Left lobe of liver (tissue), 2 donors: ENCODE data around the gene CD58. TPM values are rescaled to one million over a fixed set of nuclear protein-coding genes. Genes with fewer than 3 reads are reported as not detected.
A peak's percentile ranks its signal among the peaks of the same experiment; 100 is the strongest.
"Not testable (repeated sequence)": the region's sequence is repeated elsewhere in the genome, so short reads cannot be mapped to it uniquely, and the experiment has no call there.

Experiments
- ATAC-seq: fragments of 200-7000 bp; cut with Tn5 transposase; one replicate; pipeline ENCODE4 v1.9.1; 2020; ENCODE audit warnings: mild to moderate bottlenecking, moderate library complexity
- DNase-seq: peaks from one replicate; pipeline ENCODE4 v3.0.0-alpha.2; 2020; ENCODE audit warnings: low spot score
- total RNA-seq: library from RNA; stranded (reverse); gene quantifications from one replicate; pipeline ENCODE4 v1.2.1, GENCODE V29; 2021
- donor health status: DM: no; HTN: no; CAD: no; lungs with moderate emphysema.
- donor health status: DM: no; HTN: yes; CAD: no.

Gene CD58, protein sequence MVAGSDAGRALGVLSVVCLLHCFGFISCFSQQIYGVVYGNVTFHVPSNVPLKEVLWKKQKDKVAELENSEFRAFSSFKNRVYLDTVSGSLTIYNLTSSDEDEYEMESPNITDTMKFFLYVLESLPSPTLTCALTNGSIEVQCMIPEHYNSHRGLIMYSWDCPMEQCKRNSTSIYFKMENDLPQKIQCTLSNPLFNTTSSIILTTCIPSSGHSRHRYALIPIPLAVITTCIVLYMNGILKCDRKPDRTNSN
- 2.7 TPM for total RNA-seq

DNA sequence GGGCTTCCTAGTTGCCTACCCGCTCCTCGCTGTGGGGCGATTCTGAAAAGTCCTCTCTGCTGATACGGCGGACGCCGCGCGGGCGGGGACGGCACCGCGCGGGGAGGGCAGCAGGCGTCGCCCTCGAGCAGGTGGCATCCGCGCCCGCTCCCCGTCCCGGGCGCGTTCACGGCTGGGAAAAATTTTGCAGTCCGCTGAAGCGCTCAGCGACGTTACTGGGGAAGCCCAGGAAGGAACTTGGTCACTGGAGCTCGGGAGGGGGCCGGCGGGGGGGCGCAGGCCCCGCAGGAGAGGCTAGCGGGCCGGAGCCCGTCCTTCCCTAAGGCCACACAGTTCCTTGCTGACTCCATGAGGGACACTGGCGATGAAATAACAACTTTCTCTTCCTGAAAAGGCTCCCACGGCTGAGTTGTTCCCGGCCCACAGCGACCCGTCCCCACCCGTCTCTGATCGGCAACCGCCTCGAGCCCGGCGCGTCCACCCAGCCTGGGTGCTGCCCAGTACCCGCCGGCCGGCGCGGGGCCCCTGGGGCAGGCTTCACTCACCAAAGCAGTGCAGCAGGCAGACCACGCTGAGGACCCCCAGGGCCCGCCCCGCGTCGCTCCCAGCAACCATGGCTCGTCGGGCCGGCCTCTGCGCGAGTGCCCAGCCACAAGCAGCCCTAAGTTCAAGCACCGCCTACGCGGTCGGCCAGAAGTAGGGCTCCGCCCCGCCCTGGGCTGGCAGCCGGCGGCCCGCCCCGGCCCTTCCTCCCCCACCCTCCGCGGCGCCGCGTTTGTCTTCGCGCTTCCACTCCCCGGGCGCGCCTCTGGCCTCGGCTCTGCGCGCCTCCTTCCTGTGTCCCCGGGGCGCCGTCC lies at the start of gene CD58:
CD58 (minus strand) TSS at position 669 of the 857 bp plus-strand sequence; CDS start at position 615, 54 bp downstream.
- peak; percentile 91 for ATAC-seq
- peak; percentile 90 for DNase-seq

DNA sequence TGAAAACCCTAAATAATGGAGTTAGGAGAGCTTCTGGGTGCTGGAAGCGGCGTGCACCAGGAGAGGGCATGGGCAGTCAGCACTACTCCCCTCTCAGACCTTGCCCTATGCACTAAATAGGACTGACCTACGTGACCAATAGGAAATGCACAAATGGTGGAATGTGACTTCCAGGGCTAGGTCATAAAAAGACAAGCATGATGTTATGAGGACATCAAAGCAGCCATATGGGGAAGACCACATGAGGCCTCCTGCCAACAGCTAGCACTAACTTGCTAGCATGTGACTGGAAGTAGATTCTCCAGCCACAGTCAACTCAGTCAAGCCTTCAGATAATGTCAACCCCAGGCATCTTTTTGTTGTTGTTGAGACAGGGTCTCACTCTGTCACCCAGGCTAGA lies 49.6 kb upstream of the CD58 start:
- not testable (repeated sequence) for DNase-seq, ATAC-seq

DNA sequence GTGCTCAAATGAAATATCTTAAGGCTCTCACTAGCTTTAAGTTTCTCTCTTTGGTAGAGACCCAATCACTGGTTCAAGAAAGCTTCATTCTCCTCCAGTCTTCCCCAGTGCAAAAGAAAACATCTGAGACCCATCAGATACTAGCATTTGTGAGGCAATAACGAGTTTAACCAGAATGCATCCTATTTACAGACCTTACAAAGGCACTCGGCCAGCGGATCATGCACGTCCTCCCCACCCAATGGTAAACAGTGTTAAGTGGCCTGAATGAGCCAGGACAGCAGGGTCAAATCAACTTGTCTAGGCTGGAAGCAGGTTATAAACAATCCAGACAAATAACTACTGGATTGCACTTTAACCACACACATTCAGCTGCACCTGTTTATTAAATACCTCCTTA lies 48.3 kb upstream of the CD58 start:
- DNase-seq: peak; percentile 65
- not testable (repeated sequence) for ATAC-seq

DNA sequence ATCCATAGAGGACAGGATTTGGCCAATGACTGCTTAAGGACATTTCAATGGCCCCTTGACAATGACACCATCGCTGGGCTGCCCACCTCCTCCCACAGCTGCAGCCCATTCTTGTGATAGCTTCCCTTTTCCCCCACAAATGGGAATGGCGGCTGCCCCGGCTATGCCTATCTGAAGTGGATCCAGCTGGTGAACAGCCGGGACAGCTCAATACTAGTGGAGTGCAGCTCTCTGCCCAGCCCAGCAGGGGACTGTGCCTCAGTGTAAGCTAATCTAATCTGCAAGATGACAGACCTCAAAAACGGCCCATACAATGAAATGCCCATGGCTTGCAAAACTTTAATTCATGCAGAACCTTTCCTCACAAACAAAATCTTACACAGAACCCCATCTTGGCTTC lies 47.0 kb upstream of the CD58 start:
- not testable (repeated sequence) for ATAC-seq, DNase-seq

DNA sequence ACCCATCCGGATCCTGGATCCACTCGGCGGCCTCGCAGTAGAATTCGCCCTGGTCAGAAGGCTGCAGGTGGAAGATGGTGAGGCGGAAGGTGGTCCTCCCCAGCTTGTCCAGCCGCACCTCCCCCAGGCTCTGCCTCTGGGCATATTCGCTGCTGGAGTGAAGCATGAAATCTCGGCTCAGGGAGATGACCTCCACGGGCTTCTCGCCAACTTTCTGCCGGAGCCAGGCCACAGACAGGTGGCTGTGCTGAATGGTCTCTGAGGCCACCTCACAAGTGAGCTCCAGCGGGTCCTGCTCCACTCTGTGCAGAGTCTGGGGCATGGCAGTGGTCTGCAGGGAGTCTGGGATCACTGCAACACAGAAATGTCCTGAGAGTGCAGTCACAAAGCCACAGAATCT lies 43.0 kb upstream of the CD58 start:
- DNase-seq: not testable (repeated sequence)

DNA sequence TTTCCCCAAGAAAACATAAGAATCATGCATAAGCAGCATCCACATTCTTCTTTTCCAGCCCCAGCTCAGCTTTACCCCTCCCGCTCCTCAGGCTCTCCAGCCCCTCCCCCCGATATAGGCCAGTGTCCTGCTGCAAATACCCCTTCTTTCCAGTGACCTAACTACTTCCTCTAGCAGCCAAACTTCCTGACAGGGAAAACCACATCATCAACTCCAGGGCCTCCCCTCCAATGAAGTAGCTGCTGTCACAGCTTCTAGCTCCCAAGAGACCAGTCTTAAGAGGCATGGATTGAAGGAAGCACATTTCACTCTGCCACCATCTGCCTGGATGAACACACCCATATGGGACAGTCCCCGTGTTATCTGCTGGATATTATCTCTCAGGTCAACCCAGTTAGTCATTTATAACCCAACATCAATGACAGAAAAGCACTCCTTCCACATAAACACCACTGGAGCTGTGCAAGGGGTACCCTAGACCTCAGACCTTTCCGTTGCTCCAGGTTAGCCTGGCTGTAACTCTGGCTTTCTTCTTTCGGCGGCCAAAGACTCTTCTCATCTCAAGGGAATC lies 39.1 kb upstream of the CD58 start:
- ATAC-seq, DNase-seq: not testable (repeated sequence)

More for the DNA sequence above, 43.0 kb upstream of the CD58 start:
- ATAC-seq: peak; percentile 27

DNA sequence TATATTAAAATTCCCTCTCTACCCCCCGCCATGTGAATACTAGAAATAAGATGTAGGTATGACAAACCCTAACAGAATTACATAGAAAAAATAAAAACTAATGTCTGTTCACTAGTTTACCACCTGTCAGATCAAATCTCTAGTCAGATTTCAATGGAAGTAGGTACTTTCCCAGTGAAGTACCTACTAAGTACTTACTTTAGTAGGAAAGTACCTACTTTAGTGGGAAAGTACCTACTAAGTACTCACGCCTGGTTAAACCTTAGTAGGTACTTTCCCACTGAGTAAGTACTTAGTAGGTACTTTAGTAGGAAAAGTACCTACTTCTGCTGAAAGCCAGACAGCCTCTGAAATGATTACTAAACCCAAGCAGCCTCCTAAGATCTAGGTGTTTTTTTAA lies 38.0 kb upstream of the CD58 start:
- ATAC-seq, DNase-seq: not testable (repeated sequence)

DNA sequence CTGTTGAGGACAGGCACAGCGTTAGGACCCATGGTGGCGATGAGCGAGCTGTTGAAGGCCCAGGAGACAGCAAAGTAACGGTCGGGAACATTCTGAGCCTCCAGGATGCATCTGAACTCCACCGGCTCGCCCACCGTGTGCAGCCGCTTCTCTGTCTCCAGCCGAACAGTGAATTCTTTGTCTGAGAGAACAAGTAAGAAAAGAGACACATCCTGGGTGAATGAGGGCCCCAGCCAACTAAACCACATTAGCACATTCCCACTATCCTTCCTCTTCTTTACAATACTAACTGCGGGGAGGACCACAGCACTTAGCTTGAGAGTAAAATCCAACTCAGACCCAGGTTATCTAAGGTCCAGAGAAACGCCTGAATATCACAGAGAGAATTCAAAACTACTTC lies 37.3 kb upstream of the CD58 start:
- not testable (repeated sequence) for ATAC-seq, DNase-seq

DNA sequence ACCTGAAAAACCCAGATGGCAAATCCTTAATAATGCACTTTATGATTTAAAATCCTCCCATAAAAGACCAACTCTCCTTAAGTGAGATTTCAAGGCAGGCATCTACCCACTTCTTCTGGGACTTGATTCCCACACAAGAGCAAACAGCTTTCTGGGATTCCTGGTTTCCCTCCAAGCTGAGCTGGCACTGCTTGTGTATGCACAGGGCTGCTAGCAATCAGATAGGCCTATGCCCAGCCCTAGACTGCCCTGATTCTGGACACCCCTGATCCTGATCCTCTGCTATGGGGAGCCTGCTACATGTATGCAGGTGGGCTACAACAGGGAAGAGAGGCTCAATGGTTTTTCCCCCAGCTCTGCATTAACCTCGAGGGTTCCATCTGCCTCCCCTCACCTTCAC lies 36.6 kb upstream of the CD58 start:
- not testable (repeated sequence) for DNase-seq
- peak; percentile 96 for ATAC-seq

DNA sequence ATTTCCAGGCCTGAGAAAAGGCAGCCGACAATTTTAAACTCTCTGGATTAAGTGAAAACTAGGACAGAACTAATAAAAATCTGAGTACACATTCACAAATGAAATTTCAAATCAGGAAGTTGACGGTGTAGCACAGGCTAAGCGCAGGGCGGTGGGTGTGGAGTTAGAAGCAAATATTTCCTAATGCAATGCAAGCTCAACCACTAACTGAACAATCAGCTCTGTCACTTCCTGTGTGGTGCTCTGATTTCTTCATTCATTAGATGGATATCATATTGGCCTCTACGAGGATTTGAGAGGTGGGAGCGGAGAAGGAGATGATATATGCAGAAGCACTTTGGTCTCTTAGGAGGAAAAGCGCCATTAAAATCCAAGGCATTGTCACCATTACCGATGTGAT lies 35.2 kb upstream of the CD58 start:
- not testable (repeated sequence) for DNase-seq

DNA sequence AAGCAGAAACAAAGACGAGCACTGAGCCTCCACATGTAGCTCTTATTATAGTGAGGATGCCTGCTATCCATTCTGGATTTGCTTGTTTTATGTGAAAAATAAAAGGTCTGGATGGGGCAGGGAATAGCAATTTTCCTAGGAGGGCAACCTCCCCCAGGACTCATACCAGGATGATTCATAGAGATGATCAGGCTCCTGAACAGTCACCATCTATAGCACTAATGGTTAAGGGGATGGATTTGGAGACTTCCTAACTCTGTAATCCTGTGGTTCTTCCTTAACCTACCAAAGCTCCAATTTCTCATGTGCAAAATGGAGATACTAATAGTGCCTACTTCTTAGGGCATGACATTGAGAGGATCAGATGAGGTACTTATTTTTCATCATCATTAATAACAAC lies 34.5 kb upstream of the CD58 start:
- DNase-seq (no peak), ATAC-seq (no peak)

More for the DNA sequence above, 35.2 kb upstream of the CD58 start:
- peak; percentile 21 for ATAC-seq

DNA sequence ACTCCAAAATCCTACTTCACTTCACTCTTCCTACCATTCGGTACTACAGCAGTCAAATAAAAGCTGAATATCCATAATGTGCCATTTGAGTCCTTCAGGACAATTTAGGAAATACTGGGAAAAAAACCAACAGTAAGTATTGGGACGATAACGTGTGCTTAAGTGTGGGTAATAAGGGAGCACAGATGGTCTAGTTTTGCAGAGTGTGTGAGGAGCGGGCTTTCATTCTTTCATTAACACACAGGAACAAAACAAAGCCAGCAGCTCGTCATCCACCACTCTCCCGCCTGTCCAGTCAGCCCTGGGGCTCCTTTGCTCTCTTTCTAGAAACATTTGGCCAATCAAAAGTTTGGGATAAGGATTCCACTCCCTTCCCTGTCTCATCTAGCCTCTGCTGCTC lies 33.6 kb upstream of the CD58 start:
- not testable (repeated sequence) for DNase-seq, ATAC-seq

DNA sequence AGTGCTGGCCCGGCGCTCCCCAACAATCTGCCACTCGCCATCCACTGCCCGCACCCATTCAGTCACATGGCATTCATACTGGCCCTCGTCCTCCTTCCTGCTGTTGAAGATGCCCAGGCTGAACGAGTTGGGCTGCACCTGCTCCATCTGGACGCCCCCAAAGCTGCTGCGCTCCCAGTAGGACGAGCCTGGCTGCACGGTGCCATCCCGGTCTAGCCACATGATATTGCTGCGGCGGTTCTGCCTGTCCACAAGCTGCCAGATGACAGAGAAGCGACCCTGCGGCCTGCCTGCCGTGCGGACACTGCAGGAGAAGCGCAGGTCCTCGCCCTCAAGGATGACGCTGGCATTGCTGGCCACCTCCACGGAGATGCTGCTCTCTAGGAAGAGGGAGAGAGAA lies 32.8 kb upstream of the CD58 start:
- not testable (repeated sequence) for ATAC-seq, DNase-seq

DNA sequence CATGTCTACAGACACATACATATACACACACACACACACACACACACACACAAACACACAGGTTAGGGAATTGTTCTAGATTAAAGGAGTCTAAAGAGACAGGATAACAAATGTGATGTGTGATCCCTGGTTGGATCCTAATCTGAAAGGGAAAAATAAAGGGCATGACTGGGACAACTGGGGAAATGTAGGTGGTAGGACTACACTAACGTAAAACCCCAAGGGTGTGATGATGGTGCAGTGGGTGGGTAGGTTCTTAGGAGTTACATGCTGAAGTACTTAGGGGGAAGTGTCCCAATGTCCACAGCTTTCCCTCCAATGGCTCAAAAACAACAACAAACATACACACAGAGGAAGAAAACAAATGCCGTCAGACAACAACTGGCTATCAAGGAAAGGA lies 28.5 kb upstream of the CD58 start:
- not testable (repeated sequence) for DNase-seq, ATAC-seq

DNA sequence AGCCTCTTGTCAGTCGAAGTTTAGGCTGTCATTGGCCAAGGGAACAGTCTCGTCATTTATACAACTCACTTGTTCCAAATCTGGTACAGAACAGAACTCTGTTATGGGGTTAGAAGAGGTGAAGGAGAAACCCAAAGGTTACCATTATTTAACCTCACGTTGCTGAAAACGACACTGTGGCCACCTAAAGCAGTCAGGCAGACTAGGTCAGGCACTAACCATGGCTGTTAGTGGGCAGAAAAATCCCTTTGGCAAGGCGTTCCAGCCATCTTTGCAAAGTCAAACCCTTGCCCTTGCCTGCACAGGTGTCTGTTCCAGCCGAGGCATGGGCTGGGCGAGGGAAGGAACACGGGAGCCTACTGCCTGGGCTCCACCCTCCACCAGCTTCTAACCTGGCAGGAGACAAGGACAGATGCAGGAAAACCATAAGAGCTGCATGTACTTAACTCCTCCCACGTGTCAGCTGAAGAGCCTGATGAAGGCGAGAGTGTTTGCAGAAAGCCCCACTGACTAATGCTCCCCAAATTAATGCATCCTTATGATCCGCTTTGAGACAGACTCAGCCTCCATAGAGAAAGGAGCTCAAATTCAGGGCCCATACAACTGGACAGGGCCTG lies 27.7 kb upstream of the CD58 start:
- ATAC-seq, DNase-seq: not testable (repeated sequence)

DNA sequence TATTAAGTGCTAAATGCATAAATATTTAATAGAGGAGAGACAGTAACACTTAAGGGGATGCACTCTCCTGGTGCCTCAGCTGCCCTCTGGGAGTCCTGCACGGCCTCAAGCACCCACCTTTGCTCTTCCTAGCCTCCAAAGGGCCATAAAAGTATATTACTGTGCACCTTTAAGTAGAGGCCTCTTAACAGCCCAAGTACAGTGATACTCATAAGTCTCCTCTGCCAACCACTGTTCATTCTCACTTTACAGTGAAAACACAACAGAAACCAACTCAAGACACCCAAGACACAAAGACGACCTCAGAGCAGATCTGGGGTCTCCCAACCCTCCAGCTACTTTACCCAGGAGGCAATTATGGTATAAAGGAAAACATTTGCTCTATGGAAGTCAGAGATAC lies 26.6 kb upstream of the CD58 start:
- ATAC-seq, DNase-seq: not testable (repeated sequence)

DNA sequence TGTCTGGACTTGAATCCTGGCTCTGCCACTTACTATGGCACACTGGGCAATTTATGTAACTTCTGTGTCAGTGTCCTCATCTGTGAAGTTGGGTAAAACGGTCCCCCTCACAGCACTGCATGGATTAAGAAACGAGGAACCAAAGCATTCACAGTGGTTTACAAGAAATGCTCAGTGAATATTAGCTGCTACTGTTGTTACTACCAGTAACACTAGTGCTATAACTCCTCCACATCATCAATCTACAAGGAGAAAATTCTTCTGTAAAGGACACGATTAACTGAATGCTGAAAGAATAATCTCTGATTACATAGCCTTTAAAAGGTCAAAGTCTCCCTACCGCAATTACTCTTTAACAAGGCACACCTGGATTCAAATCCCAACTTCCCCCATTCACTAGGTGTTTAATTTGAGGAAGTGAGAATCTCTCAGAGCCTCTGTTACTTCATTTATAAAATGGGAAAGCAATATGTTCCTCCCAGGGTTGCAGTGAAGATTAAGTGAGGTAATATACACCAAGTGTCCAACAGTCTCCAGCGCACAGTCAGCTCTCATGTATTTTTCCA lies 26.0 kb upstream of the CD58 start:
- ATAC-seq: peak; percentile 72
- not testable (repeated sequence) for DNase-seq

DNA sequence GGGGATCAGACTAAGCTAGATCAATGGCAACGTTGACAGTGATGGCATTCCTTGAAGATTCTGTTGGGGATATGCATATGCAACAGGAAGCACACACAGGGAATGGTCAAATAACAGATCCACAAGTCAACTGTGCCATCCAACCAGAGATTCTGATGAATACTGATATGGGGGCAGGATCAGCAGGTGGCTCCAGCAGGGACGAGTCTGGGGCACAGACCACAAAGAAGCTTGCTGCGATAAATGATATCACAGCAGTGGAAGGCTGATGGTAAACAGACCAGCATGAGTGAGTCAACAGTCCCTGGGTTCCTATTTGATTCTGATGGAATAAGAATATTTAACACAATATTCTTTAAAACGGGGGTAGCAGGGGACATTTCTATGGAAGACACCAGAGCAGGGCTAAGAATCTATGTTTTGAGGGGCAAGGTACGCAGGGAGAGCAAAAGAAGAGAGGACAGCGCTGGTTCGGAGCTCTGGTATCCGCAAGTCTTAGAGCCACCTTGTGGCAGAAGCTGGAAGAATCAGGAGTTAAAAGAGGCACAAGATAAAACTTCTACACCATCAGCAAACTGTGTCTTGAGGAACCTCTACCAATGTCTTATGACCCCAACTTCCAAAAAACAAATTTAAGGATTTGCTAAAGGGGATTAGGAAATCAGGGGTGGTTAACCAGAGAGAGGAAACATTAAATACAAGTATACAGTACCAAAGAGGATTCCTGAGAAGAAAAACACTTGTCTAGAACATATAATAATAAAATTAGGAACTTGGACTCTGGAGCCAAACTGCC lies 25.3 kb upstream of the CD58 start:
- peak; percentile 71 for ATAC-seq
- not testable (repeated sequence) for DNase-seq

DNA sequence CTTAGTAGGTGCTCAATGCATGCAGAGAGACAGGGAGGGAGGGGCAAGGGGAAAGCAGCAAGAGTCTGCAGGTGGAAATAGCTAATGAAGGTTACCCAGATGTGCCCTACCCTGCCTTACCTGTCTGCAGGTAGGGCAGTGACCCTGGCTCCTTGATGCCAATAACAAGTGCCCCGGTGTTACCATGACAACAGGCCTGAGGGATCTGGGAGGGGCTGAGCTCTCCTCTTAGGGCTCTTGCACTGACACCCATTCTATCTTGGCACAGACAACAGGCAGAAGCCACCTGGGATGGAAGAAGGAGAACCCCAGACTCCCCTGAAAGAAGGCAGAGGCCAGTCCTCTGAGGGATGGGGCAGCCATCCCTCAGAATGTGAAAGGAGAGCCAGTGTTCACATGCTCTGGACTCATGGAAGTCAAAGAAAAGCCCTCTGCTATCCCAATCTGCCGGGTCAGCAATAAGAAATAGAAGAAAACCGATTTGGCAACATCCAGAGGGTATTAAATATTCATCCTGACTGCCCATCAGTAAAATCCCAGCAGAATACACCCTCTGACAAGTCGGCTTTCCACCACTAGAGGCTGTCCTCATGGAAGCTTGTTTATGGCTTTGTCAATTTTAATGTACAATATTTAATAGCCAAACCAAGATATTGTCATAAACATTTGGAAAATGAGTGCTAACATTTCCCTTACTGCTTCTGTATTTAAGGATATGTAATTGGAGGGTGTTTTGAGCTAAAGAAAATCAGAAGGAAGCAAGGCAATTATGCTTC lies 24.4 kb upstream of the CD58 start:
- ATAC-seq: peak; percentile 31
- DNase-seq: not testable (repeated sequence)
